Measurements from ENCODE around the gene JARID2.

Gene JARID2

DNA sequence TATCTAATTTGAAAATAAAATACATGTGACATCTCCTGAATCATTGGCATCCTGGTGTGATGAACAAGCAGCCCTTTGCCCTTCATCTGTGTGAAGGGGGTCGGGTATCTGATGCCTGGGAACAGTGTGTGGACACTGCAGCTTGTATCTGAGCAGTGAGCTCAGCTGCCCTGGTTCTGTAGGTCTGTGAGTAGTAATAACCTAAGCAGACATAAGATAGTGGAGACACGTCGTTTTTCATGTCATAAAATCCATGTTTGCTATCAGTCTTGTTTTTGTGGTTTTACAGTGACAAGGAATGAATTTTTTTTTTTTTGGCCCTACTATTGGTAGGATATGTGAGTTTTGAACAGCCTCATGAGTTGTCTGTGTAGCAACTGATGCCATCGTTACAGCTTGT, 133.0 kb downstream of the JARID2 start:
- Histone ChIP-seq H3K27ac (ENCODE audit: insufficient read depth, low read length, poor library complexity, severe bottlenecking) (no peak overlapping the region), H3K36me3 (ENCODE audit: control insufficient read depth, insufficient read depth, low read length) (no peaks in the 10 kb centered on the region), H3K9me3 (ENCODE audit: control insufficient read depth, low read length) (no peaks in the 10 kb centered on the region), H3K4me3 (ENCODE audit: insufficient read depth, low read depth, low read length, poor library complexity, severe bottlenecking) (no peak overlapping the region), H3K4me1 (ENCODE audit: control insufficient read depth, insufficient read depth, low read length, poor library complexity, severe bottlenecking) (no peaks in the 10 kb centered on the region), H3K27me3 (replicated peaks; ENCODE audit: control insufficient read depth, insufficient read depth, low read length, poor library complexity, severe bottlenecking) (no peaks in the 10 kb centered on the region)
- DNase-seq, result no peak

DNA sequence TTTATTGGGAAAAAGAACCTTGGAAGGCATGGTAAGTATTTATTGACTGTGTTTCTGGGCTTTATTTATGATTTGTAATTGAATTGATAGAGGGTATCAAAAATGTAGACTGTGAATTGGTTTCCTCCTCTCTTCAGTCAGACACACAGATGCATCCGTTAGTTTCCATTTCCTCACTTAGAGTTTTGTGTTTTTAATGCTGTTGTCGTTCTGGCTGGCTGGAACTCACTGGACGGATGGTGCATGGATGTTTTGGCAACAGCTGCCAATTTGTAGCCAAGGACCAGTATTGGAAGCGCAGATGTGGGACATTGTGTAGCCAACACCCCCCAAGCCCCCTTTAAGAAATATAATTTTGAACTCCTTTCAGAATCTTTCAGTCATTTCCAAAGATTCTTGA, 134.5 kb downstream of the JARID2 start:
- Histone ChIP-seq H3K27ac (ENCODE audit: insufficient read depth, low read length, poor library complexity, severe bottlenecking) (no peak overlapping the region), H3K27me3 (replicated peaks; ENCODE audit: control insufficient read depth, insufficient read depth, low read length, poor library complexity, severe bottlenecking) (no peaks in the 10 kb centered on the region), H3K36me3 (ENCODE audit: control insufficient read depth, insufficient read depth, low read length) (no peaks in the 10 kb centered on the region), H3K4me1 (ENCODE audit: control insufficient read depth, insufficient read depth, low read length, poor library complexity, severe bottlenecking) (no peaks in the 10 kb centered on the region), H3K4me3 (ENCODE audit: insufficient read depth, low read depth, low read length, poor library complexity, severe bottlenecking) (no peak overlapping the region), H3K9me3 (ENCODE audit: control insufficient read depth, low read length) (no peaks in the 10 kb centered on the region)
- no peak for DNase-seq

DNA sequence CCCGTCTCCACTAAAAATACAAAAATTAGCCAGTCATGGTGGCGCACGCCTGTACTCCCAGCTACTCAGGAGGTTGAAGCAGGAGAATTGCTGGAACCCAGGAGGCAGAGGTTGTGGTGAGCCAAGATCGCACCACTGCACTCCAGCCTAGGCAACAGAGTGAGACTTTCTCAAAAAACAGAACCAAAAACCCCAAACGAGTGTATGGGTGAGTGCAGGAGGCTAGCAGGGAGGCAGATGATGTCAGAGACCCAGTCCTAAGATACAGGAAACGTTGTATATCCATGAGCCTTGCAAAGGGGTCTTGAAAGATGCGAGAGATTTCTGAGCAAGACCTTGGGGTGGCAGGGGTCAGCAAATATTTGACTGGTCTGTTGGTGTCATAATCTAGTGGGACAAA, 136.2 kb downstream of the JARID2 start:
- no peaks in the 10 kb centered on the region for H3K9me3 ChIP-seq (ENCODE audit: control insufficient read depth, low read length)
- no peak overlapping the region for H3K27ac ChIP-seq (ENCODE audit: insufficient read depth, low read length, poor library complexity, severe bottlenecking)
- no peak for DNase-seq
- H3K27me3 ChIP-seq (replicated peaks; ENCODE audit: control insufficient read depth, insufficient read depth, low read length, poor library complexity, severe bottlenecking), result no peaks in the 10 kb centered on the region
- H3K4me1 ChIP-seq (ENCODE audit: control insufficient read depth, insufficient read depth, low read length, poor library complexity, severe bottlenecking), result no peaks in the 10 kb centered on the region
- H3K36me3 ChIP-seq (ENCODE audit: control insufficient read depth, insufficient read depth, low read length), result no peaks in the 10 kb centered on the region
- H3K4me3 ChIP-seq (ENCODE audit: insufficient read depth, low read depth, low read length, poor library complexity, severe bottlenecking), result no peak overlapping the region

DNA sequence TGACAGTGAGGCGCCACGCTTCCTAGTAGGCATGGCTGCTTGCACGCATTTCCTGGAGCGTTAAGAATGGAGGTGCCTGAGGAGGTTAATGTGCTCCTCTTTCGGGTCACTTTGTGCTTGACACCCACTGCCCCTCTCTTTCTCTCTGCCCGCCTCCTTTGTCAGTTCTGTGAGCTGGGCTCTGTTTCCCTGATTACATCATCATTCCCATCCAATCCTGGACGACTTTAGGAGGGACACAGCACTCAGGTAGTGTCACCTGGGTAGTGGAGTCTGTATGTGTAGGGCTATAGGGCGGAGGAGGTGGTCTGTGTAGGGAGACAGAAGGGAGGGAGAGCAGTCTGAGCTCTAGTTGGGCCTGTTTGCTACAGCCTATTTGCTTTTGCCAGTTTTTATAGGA, 136.8 kb downstream of the JARID2 start:
- H3K27me3 ChIP-seq (replicated peaks; ENCODE audit: control insufficient read depth, insufficient read depth, low read length, poor library complexity, severe bottlenecking), result no peaks in the 10 kb centered on the region
- H3K36me3 ChIP-seq (ENCODE audit: control insufficient read depth, insufficient read depth, low read length), result no peaks in the 10 kb centered on the region
- no peak overlapping the region for H3K4me3 ChIP-seq (ENCODE audit: insufficient read depth, low read depth, low read length, poor library complexity, severe bottlenecking)
- H3K9me3 ChIP-seq (ENCODE audit: control insufficient read depth, low read length), result no peaks in the 10 kb centered on the region
- no peak for DNase-seq
- H3K27ac ChIP-seq (ENCODE audit: insufficient read depth, low read length, poor library complexity, severe bottlenecking), result no peak overlapping the region
- H3K4me1 ChIP-seq (ENCODE audit: control insufficient read depth, insufficient read depth, low read length, poor library complexity, severe bottlenecking), result no peaks in the 10 kb centered on the region

DNA sequence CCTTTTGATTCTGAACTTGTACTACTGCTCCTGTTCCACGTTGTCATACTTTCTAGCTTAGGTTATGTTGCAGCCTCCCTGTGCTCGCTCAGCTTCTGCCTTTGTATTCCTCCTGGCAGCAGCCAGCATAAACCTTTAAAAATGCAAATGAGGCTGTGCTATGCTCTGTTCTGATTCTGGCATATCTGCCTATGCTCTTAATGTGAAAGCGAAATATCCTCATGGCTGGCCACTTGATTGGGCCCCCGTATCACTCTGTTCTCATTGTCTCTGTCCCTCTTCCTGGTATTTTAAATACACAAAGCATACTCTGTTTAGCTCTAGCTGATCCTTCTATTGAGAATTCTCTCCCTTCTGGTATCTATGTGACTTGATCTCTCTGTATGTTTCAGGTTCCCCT, 139.0 kb downstream of the JARID2 start:
- no peaks in the 10 kb centered on the region for H3K9me3 ChIP-seq (ENCODE audit: control insufficient read depth, low read length)
- no peaks in the 10 kb centered on the region for H3K4me1 ChIP-seq (ENCODE audit: control insufficient read depth, insufficient read depth, low read length, poor library complexity, severe bottlenecking)
- DNase-seq, result no peak
- no peak overlapping the region for H3K4me3 ChIP-seq (ENCODE audit: insufficient read depth, low read depth, low read length, poor library complexity, severe bottlenecking)
- no peaks in the 10 kb centered on the region for H3K27me3 ChIP-seq (replicated peaks; ENCODE audit: control insufficient read depth, insufficient read depth, low read length, poor library complexity, severe bottlenecking)
- no peaks in the 10 kb centered on the region for H3K36me3 ChIP-seq (ENCODE audit: control insufficient read depth, insufficient read depth, low read length)
- H3K27ac ChIP-seq (ENCODE audit: insufficient read depth, low read length, poor library complexity, severe bottlenecking), result no peak overlapping the region

DNA sequence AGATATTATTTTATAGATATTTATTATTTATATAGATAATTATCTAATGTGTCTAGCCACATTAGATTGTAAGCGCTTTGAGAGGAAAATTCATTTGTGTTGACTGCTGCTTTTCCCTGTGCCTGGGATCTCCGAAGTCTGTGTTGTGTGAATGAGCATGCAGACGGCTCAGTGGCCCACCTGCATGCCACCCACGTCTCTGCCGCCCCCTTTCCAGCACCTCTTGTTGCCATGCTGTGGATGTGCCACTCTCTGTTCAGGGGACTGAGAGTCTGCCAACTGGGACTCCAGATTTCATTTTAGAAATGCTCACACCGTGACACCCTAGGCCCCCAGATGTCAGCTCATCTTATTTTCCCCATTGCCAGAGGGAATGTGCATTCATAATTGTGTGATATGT, 139.7 kb downstream of the JARID2 start:
- H3K27ac ChIP-seq (ENCODE audit: insufficient read depth, low read length, poor library complexity, severe bottlenecking), result no peak overlapping the region
- no peak overlapping the region for H3K4me3 ChIP-seq (ENCODE audit: insufficient read depth, low read depth, low read length, poor library complexity, severe bottlenecking)
- H3K27me3 ChIP-seq (replicated peaks; ENCODE audit: control insufficient read depth, insufficient read depth, low read length, poor library complexity, severe bottlenecking), result no peaks in the 10 kb centered on the region
- no peaks in the 10 kb centered on the region for H3K9me3 ChIP-seq (ENCODE audit: control insufficient read depth, low read length)
- no peaks in the 10 kb centered on the region for H3K36me3 ChIP-seq (ENCODE audit: control insufficient read depth, insufficient read depth, low read length)
- H3K4me1 ChIP-seq (ENCODE audit: control insufficient read depth, insufficient read depth, low read length, poor library complexity, severe bottlenecking), result no peaks in the 10 kb centered on the region
- no peak for DNase-seq

DNA sequence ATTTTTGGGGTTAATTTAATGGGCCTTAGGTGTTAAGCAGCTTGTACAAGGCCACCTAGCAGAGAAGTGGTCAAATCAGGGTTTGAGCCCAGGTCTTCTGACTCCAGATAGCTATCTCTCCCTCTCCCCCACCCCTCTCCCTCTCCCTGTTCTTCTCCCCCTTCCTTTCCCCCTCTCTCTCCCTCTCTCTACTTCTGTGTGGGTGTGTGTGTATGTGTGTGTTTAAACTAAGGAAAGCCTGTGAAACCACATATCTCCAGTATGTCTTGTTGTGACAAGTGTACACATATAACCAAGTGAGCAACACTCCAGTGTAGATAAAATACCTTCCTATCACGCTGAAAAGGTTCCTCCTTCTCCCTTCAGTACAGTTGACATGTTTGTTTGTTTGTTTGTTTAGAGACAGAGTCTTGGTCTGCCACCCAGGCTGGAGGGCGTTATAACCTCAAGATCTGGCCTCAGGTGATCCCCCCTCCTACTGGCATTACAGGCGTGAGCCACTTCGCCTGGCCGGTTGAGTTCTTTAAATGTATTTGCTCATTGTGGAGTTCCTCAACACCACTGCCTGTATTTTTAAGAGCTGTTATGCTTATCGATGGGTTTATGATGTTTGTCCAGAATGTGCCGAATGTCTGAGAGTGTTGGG, 140.4 kb downstream of the JARID2 start:
- H3K36me3 ChIP-seq (ENCODE audit: control insufficient read depth, insufficient read depth, low read length), result no peaks in the 10 kb centered on the region
- H3K4me3 ChIP-seq (ENCODE audit: insufficient read depth, low read depth, low read length, poor library complexity, severe bottlenecking), result no peak overlapping the region
- no peaks in the 10 kb centered on the region for H3K4me1 ChIP-seq (ENCODE audit: control insufficient read depth, insufficient read depth, low read length, poor library complexity, severe bottlenecking)
- no peaks in the 10 kb centered on the region for H3K9me3 ChIP-seq (ENCODE audit: control insufficient read depth, low read length)
- no peak for DNase-seq
- no peak overlapping the region for H3K27ac ChIP-seq (ENCODE audit: insufficient read depth, low read length, poor library complexity, severe bottlenecking)
- H3K27me3 ChIP-seq (replicated peaks; ENCODE audit: control insufficient read depth, insufficient read depth, low read length, poor library complexity, severe bottlenecking), result no peaks in the 10 kb centered on the region

DNA sequence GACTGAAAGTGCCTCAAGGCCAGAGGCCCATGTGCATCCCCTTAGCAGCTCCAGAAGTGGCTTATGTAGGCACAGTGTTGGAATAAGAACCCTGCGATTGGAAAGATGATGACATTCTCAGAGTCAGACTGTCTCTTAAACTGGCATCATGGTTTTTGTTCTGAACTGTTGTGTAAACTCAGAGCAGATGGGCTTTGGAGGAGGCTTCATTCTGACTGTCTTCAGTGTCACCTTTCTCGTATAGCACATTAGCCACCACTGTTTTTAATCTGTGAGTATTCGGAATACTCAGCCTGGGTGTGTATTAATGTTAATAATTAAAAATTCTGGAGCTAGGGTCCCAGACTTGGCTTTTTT, 140.9 kb downstream of the JARID2 start:
- Histone ChIP-seq H3K4me1 (ENCODE audit: control insufficient read depth, insufficient read depth, low read length, poor library complexity, severe bottlenecking) (no peaks in the 10 kb centered on the region), H3K4me3 (ENCODE audit: insufficient read depth, low read depth, low read length, poor library complexity, severe bottlenecking) (no peak overlapping the region), H3K9me3 (ENCODE audit: control insufficient read depth, low read length) (no peaks in the 10 kb centered on the region), H3K27me3 (replicated peaks; ENCODE audit: control insufficient read depth, insufficient read depth, low read length, poor library complexity, severe bottlenecking) (no peaks in the 10 kb centered on the region), H3K36me3 (ENCODE audit: control insufficient read depth, insufficient read depth, low read length) (no peaks in the 10 kb centered on the region), H3K27ac (ENCODE audit: insufficient read depth, low read length, poor library complexity, severe bottlenecking) (no peak overlapping the region)
- DNase-seq, result no peak

DNA sequence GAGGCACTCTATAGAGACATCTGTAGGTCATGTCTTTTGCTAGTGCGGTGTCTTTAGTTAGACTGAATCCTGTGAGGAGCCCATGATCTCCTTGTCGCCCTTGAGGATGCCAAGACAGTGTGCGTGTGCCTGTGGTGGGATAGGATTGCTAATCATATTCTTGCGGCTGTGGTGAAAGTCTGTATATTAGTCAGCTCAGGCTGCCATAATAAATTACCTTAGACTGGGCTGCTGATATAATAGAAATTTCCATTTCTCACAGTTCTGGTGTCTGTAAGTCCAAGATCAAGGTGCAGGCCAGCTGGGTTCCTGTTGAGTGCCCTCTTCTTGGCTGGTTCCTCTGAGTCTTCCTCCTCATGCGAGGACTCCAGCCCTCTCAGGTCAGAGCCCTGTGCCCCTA, 141.2 kb downstream of the JARID2 start:
- no peaks in the 10 kb centered on the region for H3K36me3 ChIP-seq (ENCODE audit: control insufficient read depth, insufficient read depth, low read length)
- no peaks in the 10 kb centered on the region for H3K9me3 ChIP-seq (ENCODE audit: control insufficient read depth, low read length)
- no peak for DNase-seq
- H3K27me3 ChIP-seq (replicated peaks; ENCODE audit: control insufficient read depth, insufficient read depth, low read length, poor library complexity, severe bottlenecking), result no peaks in the 10 kb centered on the region
- no peak overlapping the region for H3K4me3 ChIP-seq (ENCODE audit: insufficient read depth, low read depth, low read length, poor library complexity, severe bottlenecking)
- H3K4me1 ChIP-seq (ENCODE audit: control insufficient read depth, insufficient read depth, low read length, poor library complexity, severe bottlenecking), result no peaks in the 10 kb centered on the region
- no peak overlapping the region for H3K27ac ChIP-seq (ENCODE audit: insufficient read depth, low read length, poor library complexity, severe bottlenecking)

DNA sequence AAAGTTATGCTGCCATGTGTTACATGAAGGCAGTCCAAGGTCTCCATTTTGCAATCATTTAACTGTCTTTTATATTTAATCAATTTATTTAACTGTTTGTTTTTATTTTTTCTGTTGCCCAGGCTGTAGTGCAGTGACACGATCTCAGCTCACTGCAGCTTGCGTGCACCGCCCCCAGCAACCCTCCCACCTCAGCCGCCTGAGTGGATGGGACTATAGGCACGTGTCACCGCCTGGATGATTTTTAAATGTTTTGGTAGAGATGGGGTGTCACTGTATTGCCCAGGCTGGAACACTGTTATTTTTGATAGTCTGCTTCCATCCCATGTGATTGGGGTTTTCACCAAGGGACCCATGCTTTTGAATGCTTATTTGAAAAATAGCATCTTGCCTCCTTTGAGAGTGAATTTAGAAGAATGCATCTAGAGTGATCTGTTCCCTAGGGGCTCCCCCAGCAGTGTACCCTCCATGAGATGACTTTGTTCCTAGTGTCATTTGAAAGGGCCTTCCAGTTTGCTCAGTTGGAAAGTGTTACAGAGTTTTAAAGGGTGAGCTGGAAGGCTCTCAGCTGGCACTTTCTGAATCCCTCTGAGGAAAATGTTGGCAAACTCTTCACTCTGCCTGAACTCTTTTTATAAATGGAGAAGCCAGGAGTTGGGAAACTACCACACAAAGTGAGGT, 143.4 kb downstream of the JARID2 start:
- Histone ChIP-seq H3K27ac (ENCODE audit: insufficient read depth, low read length, poor library complexity, severe bottlenecking) (no peak overlapping the region), H3K4me1 (ENCODE audit: control insufficient read depth, insufficient read depth, low read length, poor library complexity, severe bottlenecking) (no peaks in the 10 kb centered on the region)
- DNase-seq, result no peak

More for the DNA sequence above, 143.4 kb downstream of the JARID2 start:
- Histone ChIP-seq H3K9me3 (ENCODE audit: control insufficient read depth, low read length) (no peaks in the 10 kb centered on the region), H3K36me3 (ENCODE audit: control insufficient read depth, insufficient read depth, low read length) (no peaks in the 10 kb centered on the region), H3K27me3 (replicated peaks; ENCODE audit: control insufficient read depth, insufficient read depth, low read length, poor library complexity, severe bottlenecking) (no peaks in the 10 kb centered on the region), H3K4me3 (ENCODE audit: insufficient read depth, low read depth, low read length, poor library complexity, severe bottlenecking) (no peak overlapping the region)

All from effector memory CD4-positive, alpha-beta T cell (primary cell).